NCI-H2107 (cell line): ENCODE data around the gene CNMD.
"Not testable (repeated sequence)": the region's sequence is repeated elsewhere in the genome, so short reads cannot be mapped to it uniquely, and the experiment has no call there.

Source experiments
- DNase-seq: peaks from one replicate; lab custom pipeline; 2025; lab: John Stamatoyannopoulos, UW

Gene CNMD

DNA sequence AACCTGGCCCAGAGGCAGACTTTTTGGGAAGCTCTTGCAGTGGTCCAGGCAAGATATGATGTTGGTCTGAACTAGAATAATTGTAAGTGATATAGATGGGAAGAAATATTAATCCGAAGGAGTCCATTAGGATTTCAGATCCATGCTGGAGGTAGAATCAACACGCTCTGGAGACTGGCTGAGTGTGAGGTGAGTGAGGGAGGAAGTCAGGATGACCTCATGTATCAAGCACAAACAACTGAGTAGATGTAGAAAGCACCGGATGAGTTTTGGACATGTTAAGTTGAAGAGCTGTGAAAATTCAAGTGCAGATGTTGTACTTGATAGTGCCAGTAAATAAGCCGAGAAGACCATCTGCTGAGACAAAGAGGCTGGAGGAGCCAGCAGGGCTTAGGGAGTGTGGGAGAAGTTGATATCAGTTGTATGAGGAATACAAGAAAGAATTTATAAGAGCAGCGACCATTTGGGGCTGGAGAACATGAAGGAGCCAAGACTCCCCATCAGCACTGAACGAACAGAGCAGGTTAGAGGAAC is 5.3 kb upstream of the CNMD start:
- DNase-seq, result no peak

DNA sequence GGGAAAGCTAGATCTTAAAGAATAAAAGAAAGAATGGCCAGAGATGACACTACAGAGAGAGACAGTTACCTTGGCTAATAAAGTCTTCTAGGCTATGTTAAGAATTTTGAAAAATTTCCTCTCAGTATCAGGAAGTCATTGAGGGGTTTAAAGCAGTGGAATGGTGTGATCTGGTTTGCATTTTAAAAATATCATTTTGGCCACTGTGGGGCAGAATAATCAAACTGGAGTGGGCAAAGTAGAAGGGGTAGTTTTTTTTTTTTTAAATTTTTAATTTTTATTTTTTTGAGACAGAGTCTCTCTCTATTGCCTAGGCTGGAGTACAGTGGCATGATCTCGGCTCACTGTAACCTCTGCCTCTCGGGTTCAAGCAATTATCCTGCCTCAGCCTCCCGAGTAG is 4.4 kb upstream of the CNMD start:
- no peak for DNase-seq

DNA sequence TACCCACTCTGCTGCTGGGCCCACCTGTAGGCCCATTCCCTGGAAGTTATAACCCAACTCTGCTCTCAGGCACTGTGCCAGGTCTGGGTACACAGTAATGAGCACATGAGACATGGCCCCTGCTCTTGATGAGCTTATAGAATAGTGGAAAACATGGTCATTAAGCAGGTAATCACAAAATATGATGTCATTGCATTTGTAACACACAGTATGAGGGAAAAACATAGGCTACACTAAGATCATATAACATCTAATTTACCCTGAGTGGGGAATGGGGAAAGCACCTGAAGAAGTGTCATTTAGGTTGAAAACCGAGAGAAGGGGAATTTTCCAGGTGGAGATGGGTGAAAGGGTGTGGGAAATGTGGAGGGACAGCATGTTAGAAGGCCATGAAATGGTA is 3.9 kb upstream of the CNMD start:
- DNase-seq, result no peak

DNA sequence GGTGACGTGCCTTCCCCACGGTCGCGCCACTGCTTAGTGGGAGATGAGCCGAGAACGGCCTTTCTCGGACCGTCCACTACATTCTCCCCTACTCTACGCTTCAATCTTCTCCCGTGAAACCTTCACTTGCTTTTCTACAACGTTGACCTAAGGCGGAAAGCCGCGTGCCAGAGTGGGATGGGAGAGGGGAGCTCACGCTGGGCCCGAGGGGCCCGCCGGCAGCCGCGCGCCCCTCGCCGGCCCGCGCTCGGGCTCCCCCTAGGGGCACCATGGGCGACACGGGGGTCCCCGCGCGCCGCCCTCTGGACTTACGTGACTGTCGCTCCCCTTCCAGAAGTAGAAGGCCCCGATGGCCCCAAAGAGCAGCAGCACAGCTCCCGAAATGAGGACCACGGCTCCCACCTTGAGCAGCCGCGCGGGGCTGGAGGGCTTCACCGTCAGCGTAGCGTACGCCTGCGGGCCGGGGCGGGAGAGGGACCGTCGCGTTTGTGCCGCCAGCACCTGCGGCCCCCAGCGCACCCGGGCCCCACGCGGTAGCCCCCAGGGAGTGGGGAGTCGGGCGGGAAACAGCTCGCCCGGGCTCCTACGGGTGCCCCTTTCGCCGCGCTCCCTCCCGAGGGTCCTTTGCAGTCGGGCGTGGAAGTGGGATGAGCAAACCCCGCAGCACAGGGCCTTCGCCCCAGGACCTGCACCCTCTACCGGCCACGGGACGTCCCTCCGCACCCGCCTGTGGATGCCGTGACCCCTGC is 727 bp downstream of the CNMD start:
- DNase-seq, result no peak

DNA sequence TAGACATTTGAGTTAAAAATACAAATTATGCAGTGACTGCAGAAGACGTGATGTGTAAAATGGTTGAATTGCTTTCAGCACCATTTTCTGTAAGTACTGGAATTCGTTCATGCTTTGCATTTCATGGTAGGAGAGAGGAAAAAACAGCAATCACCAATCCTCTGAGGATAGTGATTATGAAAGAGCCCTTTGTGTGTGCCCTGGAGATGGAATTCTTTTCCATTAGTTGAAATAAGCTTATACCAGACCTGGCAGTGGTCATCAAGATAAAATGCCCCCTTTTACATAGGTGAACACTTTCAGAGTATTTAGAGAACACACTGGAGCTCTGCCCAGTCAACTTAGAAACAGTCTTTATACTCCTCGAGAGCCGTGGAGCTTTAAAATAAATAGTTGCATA is 1.7 kb downstream of the CNMD start:
- DNase-seq, result no peak

DNA sequence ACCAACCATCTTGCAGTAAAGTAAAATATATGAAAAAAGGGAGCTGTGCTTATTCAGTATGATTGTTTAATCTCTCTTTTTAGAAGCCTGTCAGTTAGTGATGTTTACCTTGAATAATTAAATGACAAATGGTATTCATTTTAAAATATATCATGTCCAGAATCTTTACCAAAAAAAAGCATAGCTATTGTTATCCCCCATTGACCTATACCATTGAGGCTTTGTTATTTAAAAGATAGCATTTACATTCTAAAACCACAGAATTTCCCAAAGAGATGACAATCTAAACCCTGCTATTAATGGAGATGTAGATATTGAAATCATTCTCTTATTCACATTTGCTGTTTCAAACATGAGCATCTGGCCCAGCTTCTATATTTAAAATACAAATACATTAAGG is 2.2 kb downstream of the CNMD start:
- no peak for DNase-seq

DNA sequence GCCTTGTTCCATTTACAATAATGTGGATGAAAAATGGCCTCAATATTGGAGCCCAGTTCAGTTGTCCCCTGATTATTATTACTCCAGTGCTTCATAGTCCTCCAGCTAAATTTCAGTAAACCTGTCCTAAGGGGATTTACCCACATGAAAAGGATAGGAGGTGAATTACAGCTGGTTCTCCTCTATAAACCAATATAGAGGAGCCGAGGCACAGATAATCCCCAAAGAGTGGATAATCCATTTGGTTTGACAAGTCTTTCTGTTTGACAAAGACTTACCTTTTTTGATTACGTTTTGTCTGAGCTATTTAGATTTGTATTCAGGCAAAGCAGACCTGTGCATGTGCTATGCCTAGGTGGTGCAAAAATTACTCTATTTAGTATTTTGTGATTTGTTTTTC is 2.7 kb downstream of the CNMD start:
- no peak for DNase-seq

DNA sequence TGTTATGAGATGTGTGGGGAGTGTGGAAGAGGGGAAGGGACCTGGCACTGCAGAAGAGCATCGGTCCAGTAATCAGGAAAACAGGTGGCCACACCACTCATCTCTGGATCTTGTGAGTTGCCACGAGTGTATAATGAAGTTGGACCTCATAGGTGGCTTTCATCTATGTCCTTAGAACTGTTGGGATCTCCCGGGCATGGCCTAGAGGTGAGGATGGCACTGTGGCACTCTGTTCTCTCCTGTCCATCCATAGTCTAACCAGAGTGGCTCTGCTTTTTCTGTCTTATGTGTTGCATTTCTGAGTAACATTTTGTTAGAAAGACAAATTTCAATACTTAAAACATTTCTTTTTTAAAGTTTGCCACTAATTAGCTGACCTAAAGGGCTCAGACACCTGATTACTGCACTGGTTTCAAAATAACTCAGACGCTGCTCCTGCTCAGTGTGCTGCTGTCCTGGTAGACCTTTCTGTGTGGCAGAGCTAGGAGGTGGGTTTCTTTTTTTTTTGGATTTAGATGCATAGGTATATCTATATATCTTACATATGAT is 5.5 kb downstream of the CNMD start:
- no peak for DNase-seq

DNA sequence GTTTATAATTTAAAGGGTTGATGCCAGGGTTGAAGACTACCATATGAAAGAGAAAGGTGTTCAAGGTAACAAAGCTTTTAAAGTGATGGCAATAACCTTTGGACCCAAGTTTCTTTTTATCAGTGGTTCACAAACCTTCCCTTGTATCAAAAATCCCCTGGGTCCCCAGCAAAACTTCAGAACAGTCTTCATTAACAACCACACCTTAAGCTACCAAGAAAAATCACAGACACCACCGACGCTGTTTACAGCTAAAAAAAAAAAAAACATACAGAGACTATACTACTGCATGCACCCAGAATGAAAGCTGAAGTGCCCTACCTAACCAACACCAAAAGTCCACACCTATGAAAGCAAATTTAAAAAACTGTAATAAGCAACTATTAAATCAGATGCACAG is 13.4 kb downstream of the CNMD start:
- no peak for DNase-seq

DNA sequence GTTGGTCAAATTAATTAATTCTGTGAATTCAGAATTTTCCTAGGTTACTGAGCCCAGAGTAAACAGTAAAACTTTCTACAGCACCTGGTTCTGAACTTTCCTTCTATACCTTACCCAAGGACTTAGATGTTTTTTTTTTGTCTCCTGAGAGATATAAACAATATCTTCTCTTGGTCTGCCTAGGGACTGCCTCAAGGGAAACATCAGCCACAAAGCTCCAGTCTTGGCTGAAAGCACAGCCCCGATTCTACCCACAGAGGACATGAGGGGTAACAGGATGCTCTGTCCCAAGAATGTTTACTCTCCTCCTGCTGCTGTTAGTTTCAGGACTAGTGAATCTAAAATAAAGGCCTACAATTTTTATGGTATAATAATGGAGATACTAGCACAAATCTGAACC is 14.3 kb downstream of the CNMD start:
- no peak for DNase-seq

DNA sequence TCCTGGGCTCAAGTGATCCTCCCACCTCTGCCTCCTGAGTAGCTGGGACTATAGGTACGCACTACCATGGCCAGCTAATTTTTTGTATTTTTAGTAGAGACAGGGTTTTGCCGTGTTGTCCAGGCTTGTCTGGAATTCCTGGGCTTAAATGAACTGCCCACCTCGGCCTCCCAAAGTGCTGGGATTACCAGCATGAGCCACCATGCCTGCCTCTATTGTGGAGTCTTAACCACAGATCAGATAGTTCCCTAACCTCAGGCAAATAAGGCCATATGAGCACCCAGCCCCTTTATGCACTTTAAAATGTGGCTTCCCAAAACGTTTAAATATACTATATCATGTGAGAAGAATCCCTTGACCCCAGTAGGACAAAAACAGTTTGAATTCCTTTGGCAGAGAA is 16.4 kb downstream of the CNMD start:
- DNase-seq, result no peak

DNA sequence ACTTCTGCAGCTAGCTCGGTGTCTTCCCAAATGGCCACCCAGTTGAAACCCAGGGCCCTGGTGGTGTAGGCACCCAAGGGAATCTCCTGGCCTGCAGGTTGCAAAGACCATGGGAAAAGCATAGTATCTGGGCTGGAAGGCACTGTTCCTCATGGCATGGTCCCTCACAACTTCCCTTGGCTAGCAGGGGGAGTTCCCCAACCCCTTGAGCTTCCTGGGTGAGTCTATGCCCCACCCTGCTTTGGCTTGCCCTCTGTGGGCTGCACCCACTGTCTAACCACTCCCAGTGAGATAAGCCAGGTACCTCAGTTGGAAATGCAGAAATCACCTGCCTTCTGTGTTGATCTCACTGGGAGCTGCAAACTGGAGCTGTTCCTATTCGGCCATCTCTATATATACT is 18.3 kb downstream of the CNMD start:
- DNase-seq, result not testable (repeated sequence)

DNA sequence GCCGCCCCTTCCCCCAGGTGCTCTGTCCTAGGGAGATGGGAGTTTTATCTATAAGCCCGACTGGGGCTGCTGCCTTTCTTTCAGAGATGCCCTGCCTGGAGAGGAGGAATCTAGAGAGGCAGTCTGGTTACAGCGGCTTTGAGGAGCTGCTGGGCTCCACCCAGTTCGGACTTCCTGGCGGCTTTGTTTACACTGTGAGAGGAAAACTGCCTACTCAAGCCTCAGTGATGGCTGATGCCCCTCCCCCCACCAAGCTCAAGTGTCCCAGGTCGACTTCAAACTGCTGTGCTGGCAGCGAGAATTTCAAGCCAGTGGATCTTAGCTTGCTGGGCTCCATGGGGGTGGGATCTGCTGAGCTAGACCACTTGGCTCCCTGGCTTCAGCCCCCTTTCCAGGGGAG is 18.7 kb downstream of the CNMD start:
- DNase-seq, result not testable (repeated sequence)

DNA sequence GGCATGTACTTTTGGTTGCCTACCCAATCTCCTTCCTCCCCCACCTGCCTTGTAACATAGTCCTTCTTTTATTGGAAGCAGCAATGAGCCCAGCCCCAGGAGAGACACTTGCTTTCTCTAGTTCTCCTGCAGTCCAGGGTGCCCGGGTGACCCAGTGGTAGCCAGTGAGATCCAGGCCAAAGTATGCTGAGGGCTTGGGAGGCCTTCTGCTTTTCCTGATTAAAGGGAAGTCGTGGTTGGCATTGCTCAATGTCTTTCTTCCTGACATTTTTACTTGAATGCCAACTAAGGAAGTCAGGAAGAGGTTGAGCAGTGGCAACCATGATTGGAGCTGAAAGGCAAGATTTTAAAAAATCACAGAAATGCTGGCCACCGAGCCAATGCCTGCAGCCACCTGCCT is 25.7 kb downstream of the CNMD start:
- DNase-seq, result no peak

DNA sequence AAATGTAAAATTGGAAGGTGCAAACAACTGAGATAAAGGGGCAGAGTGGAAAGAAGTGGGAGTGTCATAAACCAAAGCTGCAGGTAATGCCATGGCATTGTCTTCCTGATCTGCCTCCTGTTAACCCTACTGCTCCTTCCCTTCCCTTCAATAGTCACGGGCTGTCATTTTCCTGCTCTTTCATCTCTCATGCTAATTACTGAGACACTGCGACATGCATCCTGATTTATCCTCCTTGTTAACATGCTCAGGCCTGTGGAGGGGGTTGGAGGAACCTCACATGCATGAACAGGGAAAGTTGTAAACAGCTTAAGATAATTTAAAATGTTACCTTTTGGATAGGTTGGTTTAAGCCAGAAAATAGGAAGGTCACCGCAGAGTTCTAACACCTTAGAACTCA is 27.2 kb downstream of the CNMD start:
- no peak for DNase-seq

DNA sequence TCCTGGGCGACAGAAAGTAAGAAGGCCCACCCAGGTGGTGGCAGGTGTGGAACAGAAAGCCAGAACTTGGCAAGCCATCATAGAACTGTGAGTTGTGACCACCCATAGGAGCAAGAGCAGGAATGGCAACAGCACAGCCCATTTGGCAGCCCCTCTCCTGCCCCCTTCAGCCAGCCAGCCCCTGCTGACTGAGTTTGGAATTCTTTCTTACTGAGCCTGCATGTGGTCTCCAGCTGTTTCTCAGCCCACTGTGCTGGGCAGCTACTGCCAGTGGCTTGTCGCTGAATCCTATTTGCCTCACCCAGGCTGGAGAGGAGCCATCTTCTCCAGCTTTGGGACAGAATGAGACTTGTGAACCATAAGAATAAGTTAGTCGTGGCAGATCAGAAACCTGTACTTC is 28.3 kb downstream of the CNMD start:
- DNase-seq, result no peak

DNA sequence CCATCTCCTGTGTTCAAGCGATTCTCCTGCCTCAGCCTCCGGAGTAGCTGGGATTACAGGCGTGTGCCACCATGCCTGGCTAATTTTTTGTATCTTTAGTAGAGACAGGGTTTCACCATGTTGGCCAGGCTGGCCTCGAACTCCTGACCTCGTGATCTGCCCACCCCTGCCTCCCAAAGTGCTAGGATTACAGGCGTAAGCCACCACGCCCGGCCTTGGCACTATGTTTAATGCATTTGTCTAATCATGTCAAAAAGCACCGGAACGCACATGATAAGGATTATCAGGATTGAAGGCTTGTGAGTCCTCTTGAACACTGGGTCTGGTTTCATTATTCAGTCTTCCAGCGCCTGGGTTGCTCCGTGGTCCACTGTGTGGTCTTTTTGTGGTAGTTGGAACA is 31.4 kb downstream of the CNMD start:
- DNase-seq, result not testable (repeated sequence)

DNA sequence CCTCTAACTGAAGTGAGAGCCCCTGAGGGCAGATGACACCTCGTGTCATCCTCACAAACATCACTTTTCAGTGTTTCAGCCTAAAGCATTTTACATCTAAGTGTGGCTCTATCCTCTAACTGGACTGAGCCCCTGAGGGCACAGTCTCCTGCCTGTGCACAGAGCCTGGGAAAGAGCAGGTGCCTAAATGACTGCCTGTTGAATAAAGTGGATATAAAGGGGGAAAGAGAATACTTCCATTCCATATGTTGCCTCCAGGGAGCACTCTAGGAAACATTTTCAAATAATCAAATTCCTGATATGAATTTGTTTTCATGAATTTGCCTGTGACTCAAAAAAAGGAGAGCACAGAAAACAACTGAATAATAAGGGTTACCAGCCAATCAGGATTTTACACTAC is 32.2 kb downstream of the CNMD start:
- no peak for DNase-seq

DNA sequence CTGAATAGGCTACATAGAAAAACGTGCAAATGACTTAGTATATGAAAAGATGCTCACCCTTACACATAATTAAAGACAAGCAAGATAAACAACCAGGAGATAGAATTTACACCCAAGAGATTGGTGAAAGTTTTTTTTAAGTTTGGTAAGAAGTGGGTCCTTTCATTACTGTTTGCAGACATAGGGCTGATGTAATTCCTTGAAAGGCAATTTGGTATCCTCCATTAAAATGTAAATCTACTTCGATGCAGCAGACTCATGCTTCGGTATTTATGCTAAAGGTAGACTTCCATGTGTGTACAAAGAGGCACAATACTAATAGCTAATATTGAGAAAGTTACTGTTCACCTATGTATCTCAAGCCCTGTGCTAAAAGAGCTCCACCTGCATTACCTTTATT is 33.5 kb downstream of the CNMD start:
- DNase-seq, result no peak

DNA sequence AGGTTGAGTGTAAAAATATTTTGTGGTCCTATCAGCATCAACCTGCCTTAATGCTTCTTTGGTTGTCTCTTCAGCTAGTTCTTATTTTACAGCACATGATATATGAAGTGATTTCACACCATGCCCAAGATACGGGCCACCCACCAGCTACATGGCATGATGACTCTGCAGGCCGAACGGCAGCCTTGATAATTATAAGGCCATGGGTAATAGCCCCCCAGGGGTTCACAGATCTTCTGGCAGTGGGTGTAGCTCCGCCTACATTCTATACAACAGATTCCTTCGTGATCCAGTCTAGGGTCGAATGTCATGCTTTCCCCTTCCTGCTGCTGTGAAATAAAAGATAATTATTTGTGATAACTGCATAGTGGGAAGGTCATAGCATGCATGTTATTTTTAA is 36.1 kb downstream of the CNMD start:
- DNase-seq, result no peak

DNA sequence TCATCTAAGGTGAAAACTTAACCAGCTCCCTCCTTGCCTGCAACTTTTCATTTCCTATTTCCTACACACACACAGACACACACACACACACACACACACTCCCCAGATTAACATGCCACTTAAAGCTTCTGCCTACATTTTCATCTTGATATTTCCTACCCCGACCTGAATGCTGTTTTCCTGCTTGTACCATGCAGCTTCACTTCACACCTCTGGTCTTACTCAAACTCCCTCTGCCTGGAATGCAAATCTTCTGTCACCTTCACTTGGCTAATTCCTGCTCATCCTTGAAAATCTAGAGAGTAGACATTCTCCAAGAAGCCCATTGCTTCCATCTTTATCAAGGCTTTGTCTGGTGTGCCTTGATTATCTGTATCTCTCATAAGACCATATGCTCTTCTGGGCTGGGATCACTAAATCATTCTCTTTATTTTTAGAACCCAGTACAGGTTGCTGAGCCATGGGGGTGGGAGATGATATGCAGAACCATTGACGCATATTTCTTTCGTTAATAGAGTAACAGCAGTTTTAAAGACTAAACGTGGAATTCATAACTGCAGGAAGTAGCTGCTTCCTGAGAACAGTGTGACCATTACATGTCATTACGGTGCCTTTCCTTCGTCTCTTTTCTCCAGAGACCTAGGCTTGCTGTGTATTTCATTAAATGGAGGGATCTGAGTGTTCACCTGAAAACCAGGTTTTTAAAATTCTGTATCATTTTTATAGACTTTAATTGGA is 37.7 kb downstream of the CNMD start:
- no peak for DNase-seq

DNA sequence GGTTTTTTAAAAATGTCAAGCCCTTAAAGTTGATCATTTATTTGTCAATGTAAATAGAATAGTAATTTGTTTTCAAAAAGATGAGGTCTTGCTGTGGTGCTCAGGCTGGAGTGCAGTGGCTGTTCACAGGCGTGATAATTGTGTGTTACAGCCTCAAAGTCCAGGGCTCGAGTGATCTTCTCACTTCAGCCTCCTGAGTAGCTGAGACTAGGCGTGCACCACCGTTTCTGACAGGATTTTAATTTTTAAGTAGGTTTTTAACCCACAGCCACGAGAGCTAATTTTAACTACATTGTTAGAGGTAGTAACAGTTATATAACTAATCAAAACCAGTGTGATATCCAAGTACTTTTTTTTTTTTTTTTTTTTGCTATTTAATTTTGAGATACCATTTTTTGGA is 43.1 kb downstream of the CNMD start:
- DNase-seq, result no peak

DNA sequence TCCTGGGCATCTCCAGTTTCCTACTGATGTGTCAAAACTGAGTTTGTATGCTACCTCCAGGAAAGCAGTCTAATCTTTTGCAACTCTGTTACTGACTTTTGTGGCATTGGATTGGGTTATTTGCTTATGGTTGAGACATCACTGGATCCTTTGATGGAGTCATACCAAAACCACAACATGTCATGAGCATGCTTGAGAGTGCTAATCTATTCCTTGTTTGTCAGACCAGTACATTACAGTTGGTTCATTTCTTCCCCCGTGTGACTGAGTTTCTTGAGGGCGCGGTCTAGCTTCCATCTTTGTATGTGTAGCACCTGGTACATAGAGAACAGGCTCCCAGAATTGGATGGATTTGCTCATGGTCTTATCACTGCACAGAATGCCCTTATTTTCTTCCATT is 43.8 kb downstream of the CNMD start:
- DNase-seq, result no peak
